ENCODE measurements around the gene SLCO4A1. TPM values are rescaled to one million over a fixed set of nuclear protein-coding genes. Genes with fewer than 3 reads are reported as not detected.
A peak's percentile ranks its signal among the peaks of the same experiment; 100 is the strongest.

The SLCO4A1 gene
- total and polyA plus RNA-seq, 4 experiments from 2014 or later, result 0.49 to 0.99 (median 0.97) TPM; not detected in 1

DNA sequence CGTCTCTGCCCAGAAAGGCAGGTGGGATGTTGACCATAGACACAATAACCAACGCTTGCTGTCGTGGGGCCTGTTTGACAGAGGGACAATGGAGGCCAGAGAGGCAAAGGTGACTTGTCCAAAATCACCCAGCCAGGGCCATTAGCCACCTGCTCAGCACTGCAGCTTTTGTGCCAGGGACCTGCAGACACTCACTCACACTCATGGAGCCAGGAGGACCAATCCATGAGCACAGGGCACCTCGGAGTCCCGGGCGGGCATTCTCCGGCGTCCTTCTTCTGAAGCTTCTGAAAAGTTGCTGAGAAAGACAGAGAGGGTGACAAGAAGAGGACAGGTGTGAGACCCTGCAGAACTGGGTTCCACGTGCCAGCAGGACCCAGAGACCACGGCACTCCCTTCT is 45.4 kb upstream of the SLCO4A1 start:
- peaks cover 6% of the 10 kb centered on the region for H3K27me3 ChIP-seq (ENCODE audit: insufficient read depth, low read length)
- H3K9me3 ChIP-seq (ENCODE audit: control insufficient read depth in 1 of 2, low read length in 2 of 2), result no peaks in the 10 kb centered on the region
- Mint-ChIP-seq H3K4me1 (peaks cover 2 to 17% (median 11%) of the 10 kb centered on the region in 4 donors), H3K27me3 (peaks cover 28 to 37% of the 10 kb centered on the region in 2 donors), H3K9me3 (peaks cover 0 to 4% (median 0%) of the 10 kb centered on the region in 8 donors), H3K4me3 (no peak overlapping the region), H3K36me3 (no peaks in the 10 kb centered on the region), H3K27ac (no peak overlapping the region)
- no peak overlapping the region for H3K27ac ChIP-seq (ENCODE audit: low read depth, low read length)
- no peak overlapping the region for H3K4me3 ChIP-seq (ENCODE audit: low read length in 2 of 2)
- H3K36me3 ChIP-seq (ENCODE audit: insufficient read depth, low read length), result no peaks in the 10 kb centered on the region
- peaks cover under 1% of the 10 kb centered on the region for H3K4me1 ChIP-seq (ENCODE audit: insufficient read depth, low read length)
- intact Hi-C loops (cut with micrococcal nuclease), result no loop called here
- no peak for DNase-seq
- ChIA-PET POLR2A (ENCODE audit: partially characterized antibody) (no interaction called here), CTCF (ENCODE audit: partially characterized antibody) (no interaction called here)

DNA sequence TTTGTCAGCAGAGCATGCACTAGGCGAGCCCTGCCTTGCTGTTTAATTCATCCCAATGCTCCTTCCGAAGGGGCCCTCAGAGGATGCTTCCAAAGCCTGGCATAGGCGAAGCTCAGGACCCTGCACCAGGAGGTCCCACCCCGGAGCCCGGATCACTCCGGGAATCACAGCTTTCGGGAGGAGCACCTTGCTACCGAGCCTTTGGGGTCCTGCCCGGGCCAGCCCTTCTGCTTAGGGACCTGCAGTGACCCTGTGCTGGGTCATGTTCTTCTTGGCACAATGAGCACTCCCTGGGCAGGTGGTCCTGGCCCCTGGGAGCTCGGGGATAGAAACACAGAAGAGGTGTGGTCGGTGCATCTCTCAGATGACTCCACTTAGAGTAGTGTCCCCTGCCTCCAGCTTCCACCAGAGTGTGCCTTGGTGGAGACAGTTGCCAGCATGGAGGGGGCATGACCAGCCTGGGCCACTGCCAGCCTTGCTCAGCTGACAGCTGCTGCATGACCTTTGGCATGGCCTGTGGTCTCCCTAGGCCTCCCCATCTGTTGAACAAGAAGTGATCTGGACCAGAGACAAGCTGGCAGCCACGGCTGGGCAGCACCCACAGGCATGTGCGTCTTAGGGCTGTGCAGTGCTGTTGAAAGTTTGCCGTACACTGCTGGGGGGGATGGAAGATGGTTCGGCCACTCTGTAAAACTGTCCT is 44.7 kb upstream of the SLCO4A1 start:
- H3K27me3 ChIP-seq (ENCODE audit: insufficient read depth, low read length), result peaks cover 6% of the 10 kb centered on the region
- no peaks in the 10 kb centered on the region for H3K36me3 Mint-ChIP-seq
- POLR2A ChIA-PET (ENCODE audit: partially characterized antibody), result no interaction called here
- H3K27ac Mint-ChIP-seq, result no peak overlapping the region
- no peak overlapping the region for H3K4me3 ChIP-seq (ENCODE audit: low read length in 2 of 2)
- intact Hi-C loops (cut with micrococcal nuclease), result no loop called here
- H3K4me1 ChIP-seq (ENCODE audit: insufficient read depth, low read length), result peaks cover 7% of the 10 kb centered on the region
- no peak overlapping the region for H3K4me3 Mint-ChIP-seq
- DNase-seq, result no peak
- peaks cover 8 to 24% (median 18%) of the 10 kb centered on the region in 4 donors for H3K4me1 Mint-ChIP-seq
- H3K27me3 Mint-ChIP-seq, result peaks cover 26 to 35% of the 10 kb centered on the region in 2 donors
- peaks cover 0 to 5% (median 0%) of the 10 kb centered on the region in 8 donors for H3K9me3 Mint-ChIP-seq
- H3K9me3 ChIP-seq (ENCODE audit: control insufficient read depth in 1 of 2, low read length in 2 of 2), result no peaks in the 10 kb centered on the region
- H3K36me3 ChIP-seq (ENCODE audit: insufficient read depth, low read length), result no peaks in the 10 kb centered on the region
- no peak overlapping the region for H3K27ac ChIP-seq (ENCODE audit: low read depth, low read length)
- CTCF ChIA-PET (ENCODE audit: partially characterized antibody), result no interaction called here

DNA sequence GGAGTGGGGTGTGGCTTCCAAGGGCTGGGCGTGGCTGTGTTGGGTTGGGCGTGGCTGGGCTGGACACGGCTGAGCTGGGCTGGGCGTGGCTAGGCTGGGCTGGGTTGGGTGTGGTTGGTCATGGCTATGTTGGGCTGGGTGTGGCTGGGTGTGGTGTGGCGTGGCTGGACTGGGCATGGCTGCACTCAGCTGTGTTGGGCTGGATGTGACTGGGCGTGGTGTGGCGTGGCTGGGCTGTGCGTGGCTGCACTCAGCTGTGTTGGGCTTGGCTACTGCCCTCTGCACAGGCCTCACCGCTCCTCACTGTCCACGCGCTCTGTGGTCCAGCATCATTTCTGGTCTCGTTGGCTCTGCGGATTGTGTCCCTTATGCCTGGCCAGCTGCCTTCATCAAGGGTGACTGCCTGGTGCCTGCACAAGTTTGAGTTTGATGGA is 43.5 kb upstream of the SLCO4A1 start:
- ChIA-PET CTCF (ENCODE audit: partially characterized antibody) (no interaction called here), POLR2A (ENCODE audit: partially characterized antibody) (no interaction called here)
- Histone ChIP-seq H3K27me3 (ENCODE audit: insufficient read depth, low read length) (no peaks in the 10 kb centered on the region), H3K27ac (ENCODE audit: low read depth, low read length) (no peak overlapping the region), H3K9me3 (ENCODE audit: control insufficient read depth in 1 of 2, low read length in 2 of 2) (no peaks in the 10 kb centered on the region), H3K4me1 (ENCODE audit: insufficient read depth, low read length) (peaks cover 19% of the 10 kb centered on the region), H3K4me3 (ENCODE audit: low read length in 2 of 2) (no peak overlapping the region), H3K36me3 (ENCODE audit: insufficient read depth, low read length) (no peaks in the 10 kb centered on the region)
- H3K27ac Mint-ChIP-seq, result no peak overlapping the region
- peaks cover 0 to 5% (median 0%) of the 10 kb centered on the region in 8 donors for H3K9me3 Mint-ChIP-seq
- no peak overlapping the region for H3K4me3 Mint-ChIP-seq
- H3K36me3 Mint-ChIP-seq, result no peaks in the 10 kb centered on the region
- intact Hi-C loops (cut with micrococcal nuclease), result no loop called here
- H3K4me1 Mint-ChIP-seq, result peaks cover 14 to 34% (median 25%) of the 10 kb centered on the region in 4 donors
- peaks cover 23 to 30% of the 10 kb centered on the region in 2 donors for H3K27me3 Mint-ChIP-seq
- DNase-seq, result no peak

DNA sequence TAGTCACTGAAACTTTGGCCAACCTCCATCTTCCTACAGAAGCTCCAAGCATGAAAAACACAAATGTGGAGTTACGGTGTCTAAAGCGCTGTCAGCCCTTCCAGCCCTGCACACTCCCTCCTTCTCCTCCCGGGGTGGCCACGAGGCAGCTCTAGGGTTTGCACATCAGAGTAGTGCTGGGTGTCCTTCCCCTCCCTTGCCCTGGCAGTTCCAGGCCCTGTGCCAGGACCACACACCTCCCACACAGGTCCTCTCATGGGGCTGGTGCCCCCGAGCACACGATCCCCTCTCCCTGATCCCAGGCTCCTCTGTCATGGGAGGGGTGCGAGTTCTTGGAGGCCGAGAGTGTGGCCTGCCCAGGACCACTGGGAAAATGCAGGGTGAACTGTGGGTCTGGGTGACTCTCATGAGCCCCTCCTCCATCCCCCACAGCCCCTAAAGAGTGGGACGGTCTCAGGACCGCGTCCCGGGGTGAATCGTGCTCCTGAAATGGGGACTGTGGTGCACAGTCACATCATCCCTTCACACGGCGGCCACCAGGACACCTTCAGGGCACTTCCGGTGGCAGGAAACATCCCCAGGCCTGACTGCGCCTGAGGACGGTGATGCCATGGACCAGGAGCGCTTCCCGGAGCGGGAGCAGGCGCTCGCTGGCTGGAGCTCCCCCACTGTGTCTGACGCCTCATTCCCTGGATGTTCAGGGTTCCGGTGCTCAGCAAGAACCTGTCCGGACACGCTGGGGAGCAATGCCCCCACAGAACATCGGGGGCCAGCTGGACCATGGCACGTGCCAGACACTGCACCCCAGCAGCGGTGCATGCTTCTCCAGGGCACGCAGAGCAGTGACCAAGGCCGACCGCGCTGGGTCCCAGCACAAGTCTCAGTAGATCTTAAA is 42.8 kb upstream of the SLCO4A1 start:
- peaks cover 23 to 27% of the 10 kb centered on the region in 2 donors for H3K27me3 Mint-ChIP-seq

DNA sequence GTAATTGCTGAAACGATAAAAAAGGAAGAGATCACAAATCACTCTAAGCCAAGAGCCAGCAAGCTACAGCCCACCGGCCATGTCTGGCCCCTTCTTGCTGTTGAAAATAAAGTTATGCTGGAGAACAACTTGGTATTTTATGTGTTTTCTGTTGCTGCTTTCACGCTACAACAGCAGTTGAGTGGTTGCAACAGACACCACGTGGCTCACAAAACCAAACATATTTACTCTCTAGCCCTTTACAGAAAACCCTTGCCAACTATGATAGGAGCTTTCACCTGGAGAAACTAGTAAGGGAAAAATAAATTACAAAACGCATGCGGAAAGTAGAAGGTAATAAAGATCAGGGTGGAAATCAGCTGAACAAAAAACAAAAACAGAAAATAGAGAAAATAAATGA is 41.1 kb upstream of the SLCO4A1 start:
- Mint-ChIP-seq H3K27ac (no peak overlapping the region), H3K4me3 (peak overlapping the region in 3 of 8 donors; percentile 16 to 28 (median 24)), H3K36me3 (no peaks in the 10 kb centered on the region), H3K4me1 (peaks cover 14 to 29% (median 21%) of the 10 kb centered on the region in 4 donors), H3K9me3 (peaks cover 0 to 5% (median 0%) of the 10 kb centered on the region in 8 donors), H3K27me3 (peaks cover 19% of the 10 kb centered on the region in 2 donors)
- intact Hi-C loops (cut with micrococcal nuclease), result no loop called here
- Histone ChIP-seq H3K27me3 (ENCODE audit: insufficient read depth, low read length) (no peaks in the 10 kb centered on the region), H3K9me3 (ENCODE audit: control insufficient read depth in 1 of 2, low read length in 2 of 2) (no peaks in the 10 kb centered on the region), H3K4me3 (ENCODE audit: low read length in 2 of 2) (no peak overlapping the region), H3K36me3 (ENCODE audit: insufficient read depth, low read length) (no peaks in the 10 kb centered on the region), H3K27ac (ENCODE audit: low read depth, low read length) (no peak overlapping the region), H3K4me1 (ENCODE audit: insufficient read depth, low read length) (peaks cover 26% of the 10 kb centered on the region)
- DNase-seq, result no peak
- CTCF ChIA-PET (ENCODE audit: partially characterized antibody), result no interaction called here
- POLR2A ChIA-PET (ENCODE audit: partially characterized antibody), result no interaction called here

More for the DNA sequence above, 42.8 kb upstream of the SLCO4A1 start:
- Histone ChIP-seq H3K36me3 (ENCODE audit: insufficient read depth, low read length) (no peaks in the 10 kb centered on the region), H3K9me3 (ENCODE audit: control insufficient read depth in 1 of 2, low read length in 2 of 2) (no peaks in the 10 kb centered on the region), H3K4me3 (ENCODE audit: low read length in 2 of 2) (no peak overlapping the region), H3K4me1 (ENCODE audit: insufficient read depth, low read length) (peaks cover 26% of the 10 kb centered on the region), H3K27ac (ENCODE audit: low read depth, low read length) (no peak overlapping the region), H3K27me3 (ENCODE audit: insufficient read depth, low read length) (no peaks in the 10 kb centered on the region)
- intact Hi-C loops (cut with micrococcal nuclease), result no loop called here
- Mint-ChIP-seq H3K4me1 (peaks cover 14 to 34% (median 25%) of the 10 kb centered on the region in 4 donors), H3K27ac (no peak overlapping the region), H3K9me3 (peaks cover 0 to 5% (median 0%) of the 10 kb centered on the region in 8 donors), H3K4me3 (no peak overlapping the region), H3K36me3 (no peaks in the 10 kb centered on the region)
- DNase-seq, result no peak
- ChIA-PET CTCF (ENCODE audit: partially characterized antibody) (no interaction called here), POLR2A (ENCODE audit: partially characterized antibody) (no interaction called here)

DNA sequence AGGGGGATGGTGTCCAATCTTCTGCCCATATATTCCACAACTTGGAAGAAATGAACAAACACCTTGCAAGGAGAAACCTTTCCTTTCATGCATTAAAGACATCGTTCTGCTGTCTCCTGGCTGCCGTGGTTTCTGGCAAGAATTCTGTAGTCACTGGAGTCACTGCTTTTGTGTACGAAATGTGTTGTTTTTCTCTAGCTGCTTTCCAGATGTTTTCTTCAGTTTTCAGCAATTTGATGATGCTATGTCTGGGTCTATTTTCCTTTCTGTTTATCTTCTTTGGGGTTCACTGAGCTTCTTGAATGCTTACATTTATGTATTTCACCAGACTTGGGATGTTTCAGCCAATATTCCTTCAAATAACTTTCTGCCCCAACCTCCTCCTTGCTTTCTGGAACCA is 40.6 kb upstream of the SLCO4A1 start:
- H3K9me3 ChIP-seq (ENCODE audit: control insufficient read depth in 1 of 2, low read length in 2 of 2), result no peaks in the 10 kb centered on the region
- no peaks in the 10 kb centered on the region for H3K36me3 Mint-ChIP-seq
- H3K4me3 Mint-ChIP-seq, result peak overlapping the region in 1 of 8 donors; percentile 16
- no peak for DNase-seq
- H3K27ac ChIP-seq (ENCODE audit: low read depth, low read length), result no peak overlapping the region
- H3K9me3 Mint-ChIP-seq, result peaks cover 0 to 5% (median 0%) of the 10 kb centered on the region in 8 donors
- peaks cover 26% of the 10 kb centered on the region for H3K4me1 ChIP-seq (ENCODE audit: insufficient read depth, low read length)
- POLR2A ChIA-PET (ENCODE audit: partially characterized antibody), result no interaction called here
- H3K27ac Mint-ChIP-seq, result peak overlapping the region in 1 of 7 donors; percentile 17
- CTCF ChIA-PET (ENCODE audit: partially characterized antibody), result no interaction called here
- H3K27me3 Mint-ChIP-seq, result peaks cover 17 to 18% of the 10 kb centered on the region in 2 donors
- H3K36me3 ChIP-seq (ENCODE audit: insufficient read depth, low read length), result no peaks in the 10 kb centered on the region
- no peak overlapping the region for H3K4me3 ChIP-seq (ENCODE audit: low read length in 2 of 2)
- no peaks in the 10 kb centered on the region for H3K27me3 ChIP-seq (ENCODE audit: insufficient read depth, low read length)
- intact Hi-C loops (cut with micrococcal nuclease), result no loop called here
- H3K4me1 Mint-ChIP-seq, result peaks cover 14 to 29% (median 21%) of the 10 kb centered on the region in 4 donors

DNA sequence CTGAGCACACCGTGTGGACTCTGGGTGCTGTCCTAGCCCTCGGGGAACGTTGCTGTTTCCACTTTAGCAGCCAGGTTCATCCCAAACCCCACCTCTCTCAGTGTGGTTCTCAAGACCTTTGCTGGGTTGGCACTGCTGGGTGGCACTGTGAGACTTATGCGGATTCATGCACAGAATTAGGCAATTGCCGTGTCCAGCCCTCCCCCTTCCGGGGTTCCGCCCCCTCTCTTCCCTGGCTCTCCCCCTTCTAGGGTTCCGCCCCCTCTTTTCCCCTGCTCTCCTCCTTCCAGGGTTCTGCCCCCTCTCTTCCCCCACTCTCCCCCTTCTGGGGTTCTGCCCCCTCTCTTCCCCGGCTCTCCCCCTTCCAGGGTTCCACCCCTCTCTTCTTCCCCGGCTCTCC is 39.8 kb upstream of the SLCO4A1 start:
- Mint-ChIP-seq H3K36me3 (no peaks in the 10 kb centered on the region), H3K4me1 (peaks cover 14 to 29% (median 21%) of the 10 kb centered on the region in 4 donors), H3K9me3 (peaks cover 0 to 5% (median 0%) of the 10 kb centered on the region in 8 donors), H3K4me3 (peak overlapping the region; percentile 41 to 91 (median 80)), H3K27ac (peak overlapping the region; percentile 36 to 84 (median 72)), H3K27me3 (peaks cover 13 to 17% of the 10 kb centered on the region in 2 donors)
- Histone ChIP-seq H3K4me1 (ENCODE audit: insufficient read depth, low read length) (peaks cover 26% of the 10 kb centered on the region), H3K9me3 (ENCODE audit: control insufficient read depth in 1 of 2, low read length in 2 of 2) (no peaks in the 10 kb centered on the region), H3K36me3 (ENCODE audit: insufficient read depth, low read length) (no peaks in the 10 kb centered on the region), H3K27me3 (ENCODE audit: insufficient read depth, low read length) (no peaks in the 10 kb centered on the region), H3K27ac (ENCODE audit: low read depth, low read length) (no peak overlapping the region), H3K4me3 (ENCODE audit: low read length in 2 of 2) (peak overlapping the region; percentile 12 to 31)
- peak in 1 of 5 donors; percentile 59 for DNase-seq
- ChIA-PET CTCF (ENCODE audit: partially characterized antibody) (interaction anchor here (1.5 to 2.0 kb wide), 2 partner anchors 15 to 192 kb away, joined by 6 to 10 read pairs; no protein-coding TSS in a partner anchor), POLR2A (ENCODE audit: partially characterized antibody) (interaction anchor here (1.0 kb wide), 1 partner anchor 192 kb away, joined by 3 read pairs; no protein-coding TSS in a partner anchor)
- intact Hi-C loops (cut with micrococcal nuclease), result no loop called here
